GM21390 (cell line): ENCODE data around the gene GLG1.
"Not testable (repeated sequence)": the region's sequence is repeated elsewhere in the genome, so short reads cannot be mapped to it uniquely, and the experiment has no call there.

Experiments used
- ATAC-seq: cut with Tn5 transposase; IDR thresholded peaks from one replicate; pipeline ENCODE4 v1.9.1; 2021; ENCODE audit not compliant: unreplicated experiment

GLG1 gene

GRCh38 chr16:74542911-74543578 lies 63.9 kb downstream of the GLG1 start:
- ATAC-seq: not testable (repeated sequence)

GRCh38 chr16:74540663-74541062 lies 66.3 kb downstream of the GLG1 start:
- ATAC-seq: not testable (repeated sequence)

- not testable (repeated sequence) for ATAC-seq
Observed at GRCh38 chr16:74538801-74539200, 68.1 kb downstream of the GLG1 start.

GRCh38 chr16:74537746-74538145 lies 69.2 kb downstream of the GLG1 start:
- ATAC-seq: not testable (repeated sequence)

DNA sequence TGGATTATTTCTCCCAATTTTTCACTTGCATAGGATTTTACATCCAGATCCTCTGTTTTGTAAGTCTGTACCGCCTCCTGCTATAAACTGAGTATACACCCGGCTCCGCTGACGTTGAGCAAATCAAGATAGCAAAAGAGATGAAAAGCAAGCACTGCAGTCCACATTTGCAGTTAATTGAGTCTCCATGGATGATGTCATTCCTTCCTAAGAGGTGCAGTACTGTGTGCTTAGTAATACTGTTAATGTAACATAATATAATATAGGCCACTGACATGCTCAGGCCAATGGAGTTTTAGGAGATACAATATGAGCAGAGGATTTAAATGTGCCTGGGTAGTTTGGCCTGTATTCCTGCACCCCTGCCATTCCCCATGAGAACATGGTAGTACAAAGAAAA lies 72.3 kb downstream of the GLG1 start:
- ATAC-seq: not testable (repeated sequence)

GRCh38 chr16:74524926-74525325 lies 82.0 kb downstream of the GLG1 start:
- no peak for ATAC-seq

DNA sequence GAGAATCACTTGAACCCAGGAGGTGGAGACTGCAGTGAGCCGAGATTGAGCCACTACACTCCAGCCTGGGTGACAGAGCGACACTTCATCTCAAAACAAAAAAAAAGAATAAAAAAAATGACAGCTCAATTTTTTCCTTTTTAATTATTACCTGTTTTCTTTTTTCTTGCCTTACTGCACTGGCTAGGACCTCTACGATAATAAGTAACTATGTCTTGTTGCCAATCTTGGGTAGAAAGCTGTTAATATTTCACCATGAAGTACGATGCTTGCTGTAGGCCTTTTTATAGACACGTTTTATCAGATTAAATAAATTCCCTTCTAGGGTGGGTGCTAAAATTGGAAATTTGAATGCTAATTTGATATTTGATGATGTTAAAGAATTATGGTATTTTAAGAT lies 82.8 kb downstream of the GLG1 start:
- ATAC-seq: no peak

- ATAC-seq: not testable (repeated sequence)
Observed at GRCh38 chr16:74523706-74524105, 83.2 kb downstream of the GLG1 start.

- no peak for ATAC-seq
Observed at GRCh38 chr16:74522160-74522559, 84.8 kb downstream of the GLG1 start.

DNA sequence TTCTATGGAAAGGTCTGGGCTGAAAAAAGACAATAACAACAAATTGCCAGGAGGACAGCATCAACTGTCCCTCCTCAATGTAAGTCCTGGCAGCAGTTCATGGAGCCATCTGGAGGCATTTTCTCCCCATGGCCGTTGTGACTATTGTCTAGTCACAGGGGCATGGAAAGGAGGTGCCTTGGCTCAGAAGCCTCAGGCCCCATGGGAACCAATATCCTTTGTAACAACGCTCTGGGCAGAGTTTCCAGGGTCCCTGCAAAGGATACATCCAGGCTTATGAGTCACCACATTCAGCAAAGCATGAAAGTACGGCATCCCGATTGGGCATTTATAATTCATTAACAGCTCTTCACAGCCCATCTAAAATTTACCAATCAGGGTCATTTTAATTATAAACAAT lies 85.2 kb downstream of the GLG1 start:
- no peak for ATAC-seq

DNA sequence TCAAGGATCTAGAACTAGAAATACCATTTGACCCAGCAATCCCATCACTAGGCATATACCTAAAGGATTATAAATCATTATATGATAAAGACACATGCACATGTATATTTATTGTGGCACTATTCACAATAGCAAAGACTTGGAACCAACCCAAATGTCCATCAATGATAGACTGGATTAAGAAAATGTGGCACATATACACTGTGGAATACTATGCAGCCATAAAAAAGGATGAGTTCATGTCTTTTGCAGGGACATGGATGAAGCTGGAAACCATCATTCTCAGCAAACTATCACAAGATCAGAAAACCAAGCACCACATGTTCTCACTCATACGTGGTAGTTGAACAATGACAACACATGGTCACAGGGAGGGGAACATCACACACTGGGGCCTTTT lies 88.0 kb downstream of the GLG1 start:
- not testable (repeated sequence) for ATAC-seq

GRCh38 chr16:74511961-74512360 lies 95.0 kb downstream of the GLG1 start:
- no peak for ATAC-seq

DNA sequence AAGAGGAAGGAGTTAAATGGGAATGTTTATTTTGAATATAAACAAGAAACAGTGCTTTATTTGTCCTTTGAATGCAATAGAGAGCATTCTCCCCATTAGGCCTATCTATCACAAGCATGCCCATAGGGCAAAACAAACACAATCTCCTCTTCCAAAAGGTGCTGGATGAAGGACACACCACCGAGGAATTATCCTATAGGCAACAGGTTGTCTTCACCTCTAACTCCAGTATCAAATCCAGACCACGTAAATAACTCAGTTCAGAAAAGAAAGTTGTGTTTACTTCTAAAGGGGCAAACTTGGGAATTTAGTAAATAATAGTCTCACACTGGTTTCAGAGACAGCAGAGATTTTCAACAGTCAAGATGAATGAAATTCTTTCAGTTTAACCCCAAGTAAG lies 101.9 kb downstream of the GLG1 start:
- ATAC-seq: no peak

DNA sequence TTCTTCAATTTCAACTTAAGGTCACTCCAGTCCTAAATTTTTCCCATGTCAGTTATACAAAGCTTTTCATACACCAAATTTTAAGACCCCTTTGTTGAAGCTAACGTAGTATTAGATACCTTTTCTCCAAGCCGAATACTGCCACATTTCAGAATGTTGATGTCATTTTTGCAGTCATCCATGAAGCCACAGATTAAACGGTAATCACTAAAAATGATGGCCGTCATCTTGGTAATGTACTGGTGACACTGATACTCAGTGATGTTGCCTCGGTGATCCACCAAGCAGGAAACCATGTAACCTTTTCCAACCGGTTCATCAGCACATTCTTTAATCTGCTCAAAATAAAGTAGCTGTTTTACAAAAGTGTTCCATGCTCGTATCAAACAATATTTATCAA lies 103.5 kb downstream of the GLG1 start:
- ATAC-seq: no peak

DNA sequence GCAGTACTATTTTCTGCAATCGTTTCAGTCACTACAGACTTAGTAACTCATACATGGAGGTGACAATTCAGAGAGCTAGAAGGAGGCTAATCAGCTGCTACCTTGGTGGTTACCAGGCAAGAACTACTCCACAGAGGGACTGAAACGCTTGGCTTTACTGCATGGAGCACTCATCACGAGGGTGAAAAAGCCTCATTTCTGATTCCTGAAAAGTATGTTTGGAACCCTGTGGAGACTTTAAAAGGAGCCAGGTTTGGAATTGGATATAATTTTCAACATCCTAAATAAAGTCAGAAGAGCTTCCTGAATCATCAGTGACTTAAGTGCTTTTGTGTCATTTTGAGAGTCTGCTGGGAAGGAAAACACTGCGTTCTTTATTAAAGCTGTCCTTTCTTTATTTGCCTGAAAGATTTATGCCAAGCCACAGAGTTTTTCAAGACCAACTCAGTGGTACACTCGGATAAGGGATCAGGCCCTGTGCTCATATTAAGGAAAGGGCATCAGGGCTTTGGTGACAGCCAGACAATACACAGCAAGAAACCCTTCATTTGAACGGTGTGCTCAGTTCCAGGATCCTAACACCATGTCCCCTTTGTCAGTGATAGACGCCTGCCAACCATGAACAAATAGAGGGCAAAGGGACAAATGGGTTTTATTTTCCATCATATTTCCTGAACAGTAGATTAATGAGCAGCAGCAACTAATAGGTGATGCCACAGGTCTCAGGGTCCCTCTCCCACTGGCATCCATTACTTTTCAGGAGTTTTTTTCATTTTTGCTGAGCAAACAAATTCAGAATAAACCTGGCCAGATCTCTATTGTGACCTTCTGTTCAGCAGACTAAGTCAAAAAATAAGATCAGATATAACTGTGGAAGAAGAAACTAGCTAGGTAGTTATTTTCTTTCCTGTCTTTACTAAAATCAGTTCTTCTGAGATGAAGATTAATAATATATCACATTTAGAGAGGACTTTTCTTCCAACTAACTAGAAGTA lies 105.1 kb downstream of the GLG1 start:
- no peak for ATAC-seq

DNA sequence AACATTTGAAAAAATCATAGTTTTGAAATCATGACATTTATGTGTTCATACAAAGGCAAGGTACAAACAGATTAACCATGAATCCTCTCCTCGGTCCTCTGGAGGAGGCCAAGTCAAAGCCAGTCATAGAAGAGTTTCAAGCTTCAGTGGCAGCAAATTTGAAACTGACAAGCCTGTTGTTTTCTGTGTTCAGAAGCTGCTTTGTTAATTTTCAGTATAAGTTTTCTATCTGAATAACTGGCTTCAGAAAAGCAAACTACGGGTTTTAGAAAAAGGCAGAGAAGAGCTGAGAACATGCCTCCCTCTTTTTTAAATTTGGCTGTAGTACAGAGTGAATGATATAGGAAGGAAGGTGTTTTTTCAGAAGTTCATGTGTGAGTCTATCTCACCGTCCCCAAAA lies 106.0 kb downstream of the GLG1 start:
- ATAC-seq: no peak

DNA sequence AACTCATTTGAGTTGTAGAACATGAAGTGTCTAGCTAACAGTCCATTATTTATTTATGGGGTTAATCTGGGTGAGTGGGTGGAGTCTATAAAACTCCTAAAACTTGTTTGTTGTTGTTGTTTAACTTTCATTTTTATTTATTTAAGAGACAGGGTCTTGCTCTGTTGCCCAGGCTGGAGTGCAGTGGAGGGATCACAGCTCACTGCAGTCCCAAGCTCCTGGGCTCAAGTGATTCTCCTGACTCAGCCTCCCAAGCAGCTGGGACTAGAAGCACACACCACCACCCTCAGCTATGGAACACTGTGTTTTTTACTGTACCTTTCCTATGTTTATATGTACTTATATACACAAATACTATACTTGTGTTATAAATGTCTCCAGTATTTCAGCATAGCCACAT lies 107.8 kb downstream of the GLG1 start:
- no peak for ATAC-seq

- ATAC-seq: no peak
Observed at GRCh38 chr16:74497761-74498160, 109.2 kb downstream of the GLG1 start.

- no peak for ATAC-seq
Observed at GRCh38 chr16:74496054-74496453, 110.9 kb downstream of the GLG1 start.

DNA sequence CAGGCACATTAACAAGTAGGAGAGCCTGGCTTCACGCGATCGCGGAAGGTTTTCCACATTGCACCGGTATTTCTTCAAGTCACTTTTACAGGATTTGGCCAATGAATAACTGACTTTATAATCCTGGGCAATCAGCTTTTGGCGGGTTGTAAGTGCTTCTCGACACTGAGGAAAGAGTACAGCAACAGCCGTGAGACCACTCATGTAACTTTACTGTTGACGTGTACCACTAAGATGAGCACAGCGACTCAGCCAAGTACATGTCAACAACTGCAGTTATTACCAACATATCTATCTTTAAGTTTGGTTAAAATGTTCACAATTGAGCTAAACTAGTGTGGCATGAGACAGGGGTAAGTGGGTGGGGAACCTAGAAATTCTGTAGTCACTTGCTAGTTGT lies 113.9 kb downstream of the GLG1 start:
- no peak for ATAC-seq

DNA sequence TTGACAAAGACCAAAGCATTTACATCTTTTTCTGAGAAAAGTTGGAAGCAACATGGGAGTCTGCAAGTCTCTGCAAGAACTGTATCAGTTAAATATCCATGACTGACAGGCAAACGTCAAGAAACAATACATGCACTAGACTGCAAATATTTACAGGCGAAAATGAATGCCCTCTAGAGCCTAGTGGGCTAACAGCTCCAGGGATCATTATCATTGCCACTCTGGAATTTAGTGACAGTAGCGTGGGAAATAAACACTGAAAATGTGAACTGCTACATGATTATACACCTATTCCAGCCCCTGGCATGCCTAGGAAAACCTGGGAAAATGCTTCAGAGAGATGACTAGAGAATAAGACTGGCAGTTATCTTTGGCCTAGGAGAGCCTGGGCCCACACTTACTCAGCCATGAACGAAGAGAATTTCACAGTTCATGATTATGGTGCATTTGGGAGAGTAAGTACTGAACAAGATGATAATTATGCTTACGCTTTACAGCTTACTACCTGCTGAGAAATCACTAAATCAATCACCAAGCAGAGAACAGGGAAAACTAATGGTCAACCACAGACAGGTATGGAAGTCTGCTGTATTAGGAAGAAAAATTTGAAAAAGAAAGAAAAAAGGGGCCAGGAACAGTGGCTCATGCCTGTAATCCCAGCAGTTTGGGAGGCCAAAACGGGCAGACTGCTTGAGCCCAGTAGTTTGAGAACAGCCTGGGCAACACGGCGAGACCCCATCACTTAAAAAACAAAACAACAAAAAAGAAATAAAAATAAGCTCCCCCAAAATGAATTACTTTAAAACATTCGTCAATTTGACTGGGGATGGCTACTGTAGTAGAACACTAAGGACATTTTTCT lies 119.0 kb downstream of the GLG1 start:
- ATAC-seq: no peak
